HUES6 (cell line): ENCODE measurements around the gene BPIFB1.

ENCODE experiments used
- H3K27ac ChIP-seq: 2 replicates; pipeline ENCODE4 v1.7.0; 2013; ENCODE audit warnings: low read depth, mild to moderate bottlenecking, low read length, inconsistent platforms
- H3K27me3 ChIP-seq: 2 replicates; pipeline ENCODE4 v1.6.1; 2013; ENCODE audit warnings: low read length; ENCODE audit not compliant: control insufficient read depth, insufficient read depth
- H3K36me3 ChIP-seq: 2 replicates; pipeline ENCODE4 v1.6.1; 2013; ENCODE audit warnings: low read length; ENCODE audit not compliant: control insufficient read depth, insufficient read depth
- H3K4me1 ChIP-seq: 2 replicates; pipeline ENCODE4 v1.6.1; 2013; ENCODE audit warnings: low read length; ENCODE audit not compliant: control insufficient read depth, insufficient read depth
- H3K4me3 ChIP-seq: 2 replicates; pipeline ENCODE4 v1.5.1; 2013; ENCODE audit warnings: low read depth, low read length
- H3K9ac ChIP-seq: one replicate; pipeline ENCODE4 v1.6.1; 2013; ENCODE audit warnings: mild to moderate bottlenecking, low read length
- H3K9me3 ChIP-seq: 2 replicates; pipeline ENCODE4 v1.6.1; 2013; ENCODE audit warnings: low read depth, low read length; ENCODE audit not compliant: control insufficient read depth, insufficient read depth

BPIFB1 gene

DNA sequence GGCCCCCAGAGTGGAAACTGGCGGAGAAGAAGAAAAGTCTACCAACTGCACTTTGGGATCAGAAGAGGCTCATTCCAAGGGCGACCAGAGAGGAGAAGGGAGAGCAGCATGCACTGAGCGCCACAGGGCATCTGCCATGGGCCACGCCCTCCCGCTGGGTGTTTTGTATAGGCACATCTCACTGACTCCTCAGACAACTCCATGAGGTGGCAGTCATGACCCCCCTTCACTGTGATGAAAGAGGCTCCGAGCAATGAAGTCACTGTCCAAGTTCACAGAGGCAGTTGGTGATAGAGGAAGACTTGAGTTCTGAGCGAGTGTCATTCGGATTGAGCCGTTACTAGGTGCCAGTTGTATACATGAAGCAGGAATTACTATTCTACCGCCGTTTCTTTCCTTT is 15.4 kb downstream of the BPIFB1 start:
- Histone ChIP-seq H3K36me3 (no peaks in the 10 kb centered on the region), H3K9me3 (0 out of 2 replicates have a peak, but pooled peaks cover 3% of the 10 kb centered on the region), H3K9ac (no peak overlapping the region), H3K27me3 (peaks cover 21% of the 10 kb centered on the region; the same call in 1 of the 2 replicates), H3K4me3 (no peak overlapping the region), H3K27ac (no peak overlapping the region), H3K4me1 (no peaks in the 10 kb centered on the region)

DNA sequence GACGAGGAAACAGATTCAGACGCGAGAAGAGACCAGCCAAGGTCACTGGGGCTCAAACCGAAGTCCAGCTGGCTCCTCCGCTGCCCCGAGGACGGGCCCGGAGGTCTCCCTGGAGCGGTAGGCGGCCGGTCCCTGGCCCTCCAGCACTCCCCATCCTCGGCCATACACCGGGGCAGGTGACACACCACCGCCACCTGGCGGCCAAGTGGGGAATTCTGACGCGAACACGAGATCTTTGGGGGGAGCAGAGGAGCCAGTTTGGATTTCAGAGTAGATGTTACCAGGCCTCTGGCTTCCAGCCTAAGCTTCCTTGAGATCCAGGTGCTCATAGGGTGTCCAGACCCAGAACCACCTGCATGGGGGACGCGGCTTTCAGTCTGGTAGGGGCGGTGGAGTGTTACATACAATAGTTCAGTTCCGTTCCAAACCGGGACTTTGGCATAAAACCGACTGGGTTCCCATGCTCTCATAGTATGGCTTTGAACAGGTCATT is 16.1 kb downstream of the BPIFB1 start:
- Histone ChIP-seq H3K4me3 (no peak overlapping the region), H3K27ac (no peak overlapping the region), H3K27me3 (peaks cover 21% of the 10 kb centered on the region; the same call in 1 of the 2 replicates), H3K9ac (no peak overlapping the region), H3K9me3 (0 out of 2 replicates have a peak, but pooled peaks cover 3% of the 10 kb centered on the region), H3K36me3 (no peaks in the 10 kb centered on the region), H3K4me1 (no peaks in the 10 kb centered on the region)

DNA sequence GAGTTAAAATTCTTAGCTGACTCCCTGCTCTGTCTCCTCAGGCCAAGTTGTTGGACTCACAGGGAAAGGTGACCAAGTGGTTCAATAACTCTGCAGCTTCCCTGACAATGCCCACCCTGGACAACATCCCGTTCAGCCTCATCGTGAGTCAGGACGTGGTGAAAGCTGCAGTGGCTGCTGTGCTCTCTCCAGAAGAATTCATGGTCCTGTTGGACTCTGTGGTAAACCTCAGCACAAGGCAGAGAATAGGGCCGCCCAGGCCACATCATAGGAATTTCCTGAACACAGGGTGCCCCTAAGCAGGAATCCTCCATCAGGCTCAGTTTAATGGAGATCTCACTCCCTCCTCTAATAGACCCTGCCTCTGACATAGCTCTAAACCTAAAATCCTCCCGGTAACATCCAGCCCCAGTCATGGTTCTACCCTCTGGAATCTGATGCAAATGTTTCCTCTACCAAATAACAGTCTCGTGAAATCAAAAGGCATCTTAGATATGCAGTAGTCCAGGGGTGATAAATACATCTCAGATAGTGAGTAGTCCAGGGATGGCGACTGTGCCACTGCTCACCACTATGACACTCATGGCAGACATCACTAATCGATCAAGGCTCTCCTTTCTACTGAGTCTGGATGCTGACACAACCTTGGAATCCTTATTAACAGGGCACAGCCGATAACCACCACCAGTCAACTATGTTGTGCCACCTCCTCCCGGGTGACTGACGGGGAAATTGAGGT is 18.3 kb downstream of the BPIFB1 start:
- H3K27me3 ChIP-seq = peaks cover 16% of the 10 kb centered on the region; the same call in 1 of the 2 replicates
- 0 out of 2 replicates have a peak, but pooled peaks cover 3% of the 10 kb centered on the region for H3K9me3 ChIP-seq
- no peak overlapping the region for H3K4me3 ChIP-seq
- H3K36me3 ChIP-seq = no peaks in the 10 kb centered on the region
- H3K4me1 ChIP-seq = no peaks in the 10 kb centered on the region
- H3K27ac ChIP-seq = no peak overlapping the region
- H3K9ac ChIP-seq = no peak overlapping the region

DNA sequence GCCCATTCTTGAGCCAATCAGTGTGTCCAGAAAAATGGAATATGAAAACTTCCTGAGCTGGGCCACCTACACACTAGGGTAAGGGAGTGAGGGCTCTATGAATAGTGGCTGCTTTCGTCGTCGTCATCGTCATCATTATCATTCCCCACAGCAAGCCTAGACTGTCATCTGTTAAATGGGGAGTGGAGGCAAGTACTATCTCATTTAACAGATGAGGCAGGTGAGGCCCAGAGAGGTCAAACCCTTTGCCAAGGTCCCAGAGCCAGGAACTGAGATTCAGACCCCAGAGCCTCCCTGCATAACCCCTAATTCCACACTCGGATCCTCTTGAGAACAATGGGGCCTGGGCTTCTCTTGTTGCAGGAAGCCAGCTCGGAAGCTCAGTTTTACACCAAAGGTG is 20.6 kb downstream of the BPIFB1 start:
- H3K4me1 ChIP-seq = no peaks in the 10 kb centered on the region

DNA sequence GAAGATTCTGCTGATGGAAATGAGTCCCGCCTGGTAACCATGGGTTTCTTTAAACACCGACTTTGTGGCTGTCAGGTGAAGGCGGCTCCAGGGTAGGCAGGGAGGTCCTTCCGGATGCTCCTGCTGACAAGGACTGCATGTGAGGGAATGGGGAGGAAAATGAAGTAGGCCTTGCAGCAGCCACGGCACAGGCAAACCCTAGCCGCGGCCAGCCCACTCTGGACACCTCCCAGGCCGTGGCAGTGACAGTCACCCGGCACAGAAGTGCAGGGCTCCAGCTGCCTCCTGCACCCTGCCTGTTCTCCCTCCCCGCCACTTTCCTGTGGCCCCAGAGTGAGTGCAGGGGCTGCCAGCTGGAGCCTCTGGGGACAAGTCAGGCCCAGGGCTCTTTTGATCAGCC is 21.0 kb downstream of the BPIFB1 start:
- no peaks in the 10 kb centered on the region; the same call in 1 of the 2 replicates for H3K27me3 ChIP-seq

More for the DNA sequence above, 20.6 kb downstream of the BPIFB1 start:
- H3K9ac ChIP-seq = no peak overlapping the region
- H3K4me3 ChIP-seq = no peak overlapping the region
- no peak overlapping the region for H3K27ac ChIP-seq
- no peaks in the 10 kb centered on the region for H3K36me3 ChIP-seq
- 0 out of 2 replicates have a peak, but pooled peaks cover 3% of the 10 kb centered on the region for H3K9me3 ChIP-seq
- H3K27me3 ChIP-seq = peaks cover 2% of the 10 kb centered on the region; the same call in 1 of the 2 replicates

DNA sequence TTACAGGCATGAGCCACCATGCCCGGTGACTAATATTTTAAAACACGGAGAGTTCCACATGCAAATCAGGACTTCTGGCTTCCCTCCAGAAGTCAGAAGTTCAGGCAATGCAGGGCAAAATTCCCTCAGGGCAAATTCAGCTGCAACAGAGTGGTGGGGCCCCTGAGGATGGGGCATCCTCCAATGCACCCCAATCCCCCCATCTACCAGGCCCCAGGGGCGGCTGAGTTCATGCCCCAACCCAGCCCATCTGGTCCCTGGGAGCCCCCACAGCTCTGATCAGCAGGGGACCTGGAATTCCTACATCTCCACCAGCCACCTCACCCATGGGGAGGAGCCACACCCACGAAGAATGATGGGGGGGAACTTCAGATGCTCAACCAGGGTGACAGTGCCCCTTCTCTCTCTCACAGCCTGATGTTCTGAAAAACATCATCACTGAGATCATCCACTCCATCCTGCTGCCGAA is 22.6 kb downstream of the BPIFB1 start:
- Histone ChIP-seq H3K4me3 (no peak overlapping the region), H3K9ac (no peak overlapping the region), H3K27me3 (no peaks in the 10 kb centered on the region; the same call in 1 of the 2 replicates), H3K9me3 (0 out of 2 replicates have a peak, but pooled peaks cover 3% of the 10 kb centered on the region), H3K36me3 (no peaks in the 10 kb centered on the region), H3K4me1 (no peaks in the 10 kb centered on the region), H3K27ac (no peak overlapping the region)

More for the DNA sequence above, 21.0 kb downstream of the BPIFB1 start:
- Histone ChIP-seq H3K27ac (no peak overlapping the region), H3K4me3 (no peak overlapping the region), H3K36me3 (no peaks in the 10 kb centered on the region), H3K9ac (no peak overlapping the region), H3K9me3 (0 out of 2 replicates have a peak, but pooled peaks cover 3% of the 10 kb centered on the region), H3K4me1 (no peaks in the 10 kb centered on the region)

DNA sequence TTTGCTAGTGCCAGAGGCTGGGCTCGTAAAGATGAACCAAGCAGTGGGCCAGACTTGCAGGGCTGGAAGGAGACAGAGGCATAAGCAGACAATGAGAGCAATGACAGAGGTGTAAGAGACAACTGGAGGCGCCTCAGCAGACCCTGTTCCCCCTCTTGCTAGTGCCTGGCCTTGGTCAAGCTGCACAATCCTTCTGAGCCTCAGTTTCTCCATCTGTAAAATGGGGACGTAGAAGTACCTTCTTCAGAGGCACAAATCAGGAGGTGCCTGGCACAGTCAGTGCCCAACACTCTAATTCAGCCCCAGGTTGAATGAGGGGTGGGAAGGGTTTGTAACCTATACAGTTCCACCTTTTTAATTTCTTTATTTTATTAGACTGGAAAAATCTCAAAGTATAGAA is 23.2 kb downstream of the BPIFB1 start:
- Histone ChIP-seq H3K4me3 (no peak overlapping the region), H3K27ac (no peak overlapping the region), H3K27me3 (no peaks in the 10 kb centered on the region; the same call in 1 of the 2 replicates), H3K36me3 (no peaks in the 10 kb centered on the region), H3K4me1 (no peaks in the 10 kb centered on the region), H3K9ac (no peak overlapping the region), H3K9me3 (0 out of 2 replicates have a peak, but pooled peaks cover 3% of the 10 kb centered on the region)

DNA sequence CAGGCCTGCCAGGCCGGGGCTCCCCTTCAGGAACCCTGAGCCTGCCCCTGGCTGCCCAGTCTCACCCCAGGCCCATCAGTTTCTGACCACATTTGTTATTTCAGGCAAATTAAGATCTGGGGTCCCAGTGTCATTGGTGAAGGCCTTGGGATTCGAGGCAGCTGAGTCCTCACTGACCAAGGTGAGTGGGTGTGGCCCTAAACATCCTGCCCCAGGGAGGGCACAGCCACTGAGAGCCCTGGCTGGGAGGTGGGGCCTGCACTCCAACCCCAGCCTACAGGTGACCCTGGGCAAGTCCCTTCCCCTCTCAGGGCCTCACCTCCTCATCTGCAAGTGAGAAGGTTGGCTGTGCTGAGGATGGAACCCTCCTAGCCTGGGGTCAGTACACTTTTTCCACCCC is 23.8 kb downstream of the BPIFB1 start:
- H3K27ac ChIP-seq = no peak overlapping the region
- H3K4me3 ChIP-seq = no peak overlapping the region
- H3K9ac ChIP-seq = no peak overlapping the region
- no peaks in the 10 kb centered on the region for H3K36me3 ChIP-seq
- H3K4me1 ChIP-seq = no peaks in the 10 kb centered on the region
- H3K9me3 ChIP-seq = no peaks in the 10 kb centered on the region
- H3K27me3 ChIP-seq = no peaks in the 10 kb centered on the region; the same call in 1 of the 2 replicates

DNA sequence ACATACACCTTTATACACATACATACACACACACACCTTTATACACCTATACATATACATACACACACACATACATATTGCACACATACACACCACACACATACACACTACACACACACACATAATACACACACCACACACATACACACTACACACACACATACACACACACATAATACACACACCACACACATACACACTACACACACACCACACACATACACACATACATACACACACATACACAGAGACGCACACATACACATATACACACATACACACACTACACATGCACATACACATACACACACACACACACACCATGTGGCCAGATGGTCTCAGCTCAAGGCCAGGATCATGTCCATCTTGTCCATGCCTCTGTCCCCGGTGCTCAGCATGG is 25.7 kb downstream of the BPIFB1 start:
- Histone ChIP-seq H3K27me3 (no peaks in the 10 kb centered on the region), H3K9me3 (no peaks in the 10 kb centered on the region), H3K4me1 (no peaks in the 10 kb centered on the region), H3K36me3 (no peaks in the 10 kb centered on the region), H3K9ac (no peak overlapping the region), H3K27ac (no peak overlapping the region), H3K4me3 (no peak overlapping the region)

DNA sequence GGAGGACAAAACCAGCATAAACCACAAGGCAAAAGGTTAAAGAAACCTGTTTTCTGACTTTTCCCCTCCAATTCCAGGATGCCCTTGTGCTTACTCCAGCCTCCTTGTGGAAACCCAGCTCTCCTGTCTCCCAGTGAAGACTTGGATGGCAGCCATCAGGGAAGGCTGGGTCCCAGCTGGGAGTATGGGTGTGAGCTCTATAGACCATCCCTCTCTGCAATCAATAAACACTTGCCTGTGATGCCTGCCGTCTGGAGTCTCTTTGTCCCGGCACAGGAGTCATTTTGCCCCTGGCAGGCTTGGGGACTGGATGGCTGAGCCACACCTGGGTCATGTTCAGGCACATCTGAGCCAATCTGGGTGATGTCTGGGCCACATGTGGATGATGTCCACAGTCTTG is 26.6 kb downstream of the BPIFB1 start:
- Histone ChIP-seq H3K9ac (no peak overlapping the region), H3K4me1 (no peaks in the 10 kb centered on the region), H3K36me3 (no peaks in the 10 kb centered on the region), H3K9me3 (no peaks in the 10 kb centered on the region), H3K27me3 (no peaks in the 10 kb centered on the region), H3K4me3 (no peak overlapping the region), H3K27ac (no peak overlapping the region)

DNA sequence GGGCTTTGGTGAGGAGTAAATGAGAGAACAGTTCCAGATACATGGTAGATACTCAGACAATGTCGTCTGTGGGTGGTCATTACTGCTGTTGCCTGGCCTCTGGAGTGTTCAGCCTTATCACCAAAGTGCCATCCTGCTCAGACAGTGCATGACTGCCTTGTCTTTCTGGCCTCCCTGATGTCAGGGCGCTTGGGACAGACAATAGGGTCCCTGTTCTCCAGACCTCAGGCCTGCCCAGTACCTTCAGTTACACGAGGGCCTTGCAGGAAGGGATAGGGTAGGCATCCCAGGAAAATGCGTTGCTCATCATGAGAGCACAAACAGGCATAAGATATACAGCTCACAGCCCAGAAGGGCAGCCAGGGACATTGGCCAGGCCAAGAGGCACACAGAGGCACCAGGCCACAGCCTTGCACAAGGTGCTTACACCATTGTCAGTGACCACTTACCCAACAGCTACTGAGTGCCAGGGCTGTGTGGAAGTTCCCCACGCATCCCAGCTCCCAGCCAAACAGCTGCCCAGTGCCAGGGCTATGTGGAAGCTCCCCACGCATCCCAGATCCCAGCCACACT is 27.4 kb downstream of the BPIFB1 start:
- no peaks in the 10 kb centered on the region for H3K27me3 ChIP-seq
- no peaks in the 10 kb centered on the region for H3K9me3 ChIP-seq
- no peaks in the 10 kb centered on the region for H3K36me3 ChIP-seq
- no peak overlapping the region for H3K27ac ChIP-seq
- H3K9ac ChIP-seq = no peak overlapping the region
- H3K4me1 ChIP-seq = no peaks in the 10 kb centered on the region
- H3K4me3 ChIP-seq = no peak overlapping the region
